B cell (primary cell): ENCODE measurements around the gene ZNF804A.

ENCODE experiments used
- EZH2 ChIP-seq: IDR thresholded peaks from 2 replicates; pipeline ENCODE4 v1.6.1; 2012; ENCODE audit warnings: borderline replicate concordance, low read depth, mild to moderate bottlenecking, moderate library complexity, low read length; ENCODE audit not compliant: insufficient read depth, poor library complexity, severe bottlenecking
- TF ChIP-seq, protein P1 (sequence below): fragments of 200-600 bp; IDR thresholded peaks from one replicate; pipeline ENCODE4 v1.8.0; 2022; ENCODE audit warnings: antibody characterized with exemption, mild to moderate bottlenecking

DNA sequence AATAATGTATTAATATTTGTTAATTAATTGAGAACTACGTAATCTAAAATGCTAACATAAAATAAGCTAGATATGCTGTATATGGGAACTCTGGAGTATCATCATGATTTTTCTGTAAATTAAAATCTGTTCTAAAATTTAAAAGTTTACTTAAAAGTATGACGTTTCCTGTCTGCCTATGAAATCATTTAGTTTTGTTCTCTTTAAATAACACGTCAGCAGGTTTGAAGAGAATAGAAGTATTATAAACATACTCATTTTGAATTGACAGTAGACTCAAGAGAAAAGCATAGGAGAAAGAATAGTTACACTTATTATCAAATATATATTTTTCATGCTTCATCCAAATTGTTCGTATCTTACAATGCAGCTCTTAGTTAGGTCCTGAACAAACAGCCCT is 19.1 kb upstream of the ZNF804A start:
- TF ChIP-seq, protein P1, sequence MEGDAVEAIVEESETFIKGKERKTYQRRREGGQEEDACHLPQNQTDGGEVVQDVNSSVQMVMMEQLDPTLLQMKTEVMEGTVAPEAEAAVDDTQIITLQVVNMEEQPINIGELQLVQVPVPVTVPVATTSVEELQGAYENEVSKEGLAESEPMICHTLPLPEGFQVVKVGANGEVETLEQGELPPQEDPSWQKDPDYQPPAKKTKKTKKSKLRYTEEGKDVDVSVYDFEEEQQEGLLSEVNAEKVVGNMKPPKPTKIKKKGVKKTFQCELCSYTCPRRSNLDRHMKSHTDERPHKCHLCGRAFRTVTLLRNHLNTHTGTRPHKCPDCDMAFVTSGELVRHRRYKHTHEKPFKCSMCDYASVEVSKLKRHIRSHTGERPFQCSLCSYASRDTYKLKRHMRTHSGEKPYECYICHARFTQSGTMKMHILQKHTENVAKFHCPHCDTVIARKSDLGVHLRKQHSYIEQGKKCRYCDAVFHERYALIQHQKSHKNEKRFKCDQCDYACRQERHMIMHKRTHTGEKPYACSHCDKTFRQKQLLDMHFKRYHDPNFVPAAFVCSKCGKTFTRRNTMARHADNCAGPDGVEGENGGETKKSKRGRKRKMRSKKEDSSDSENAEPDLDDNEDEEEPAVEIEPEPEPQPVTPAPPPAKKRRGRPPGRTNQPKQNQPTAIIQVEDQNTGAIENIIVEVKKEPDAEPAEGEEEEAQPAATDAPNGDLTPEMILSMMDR: no peak
- no peak for TF ChIP-seq EZH2
